Activated naive CD4-positive, alpha-beta T cell treated with anti-CD3 and anti-CD28 coated beads, Interleukin-2, amount 50 U/mL, for 24 hours (primary cell): ENCODE measurements around the gene FAM43B.
"Not testable (repeated sequence)": the region's sequence is repeated elsewhere in the genome, so short reads cannot be mapped to it uniquely, and the experiment has no call there.

Source experiments
- H3K27ac Mint-ChIP-seq: one replicate; pipeline ENCODE4 v1.8.0; 2021; ENCODE audit warnings: mild to moderate bottlenecking, mixed read lengths
- H3K27me3 Mint-ChIP-seq: one replicate; pipeline ENCODE4 v1.8.0; 2021; ENCODE audit warnings: mixed read lengths
- H3K36me3 Mint-ChIP-seq: one replicate; pipeline ENCODE4 v1.8.0; 2021; ENCODE audit warnings: mixed read lengths
- H3K4me1 Mint-ChIP-seq: one replicate; pipeline ENCODE4 v1.8.0; 2021; ENCODE audit warnings: mixed read lengths
- H3K4me3 Mint-ChIP-seq: one replicate; pipeline ENCODE4 v1.8.0; 2021; ENCODE audit warnings: mild to moderate bottlenecking, mixed read lengths
- H3K9me3 Mint-ChIP-seq: one replicate; pipeline ENCODE4 v1.8.0; 2021; ENCODE audit warnings: mixed read lengths

Gene FAM43B, protein sequence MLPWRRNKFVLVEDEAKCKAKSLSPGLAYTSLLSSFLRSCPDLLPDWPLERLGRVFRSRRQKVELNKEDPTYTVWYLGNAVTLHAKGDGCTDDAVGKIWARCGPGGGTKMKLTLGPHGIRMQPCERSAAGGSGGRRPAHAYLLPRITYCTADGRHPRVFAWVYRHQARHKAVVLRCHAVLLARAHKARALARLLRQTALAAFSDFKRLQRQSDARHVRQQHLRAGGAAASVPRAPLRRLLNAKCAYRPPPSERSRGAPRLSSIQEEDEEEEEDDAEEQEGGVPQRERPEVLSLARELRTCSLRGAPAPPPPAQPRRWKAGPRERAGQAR

GRCh38 chr1:20551945-20552727 lies at the start of gene FAM43B:
TSS of gene FAM43B (plus strand) at chr1:20552573. CDS start at chr1:20552974, 401 bp downstream.
- H3K4me1 Mint-ChIP-seq, result no peaks in the 10 kb centered on the region
- peaks cover 16% of the 10 kb centered on the region for H3K27me3 Mint-ChIP-seq
- H3K9me3 Mint-ChIP-seq, result no peaks in the 10 kb centered on the region
- no peaks in the 10 kb centered on the region for H3K36me3 Mint-ChIP-seq
- no peak within 1 kb of the TSS for H3K4me3 Mint-ChIP-seq
- H3K27ac Mint-ChIP-seq, result no peak within 1 kb of the TSS

GRCh38 chr1:20505488-20505887 lies 46.9 kb upstream of the FAM43B start:
- Mint-ChIP-seq H3K36me3 (no peaks in the 10 kb centered on the region), H3K27me3 (no peaks in the 10 kb centered on the region), H3K4me1 (peaks cover 30% of the 10 kb centered on the region), H3K27ac (peak overlapping the region; percentile 41), H3K9me3 (no peaks in the 10 kb centered on the region), H3K4me3 (peak overlapping the region; percentile 51)

GRCh38 chr1:20507248-20507563 lies 45.2 kb upstream of the FAM43B start:
- Mint-ChIP-seq H3K27me3 (peaks cover 2% of the 10 kb centered on the region), H3K4me1 (peaks cover 30% of the 10 kb centered on the region), H3K9me3 (no peaks in the 10 kb centered on the region), H3K36me3 (no peaks in the 10 kb centered on the region), H3K27ac (peak overlapping the region; percentile 93), H3K4me3 (peak overlapping the region; percentile 93)

- no peaks in the 10 kb centered on the region for H3K36me3 Mint-ChIP-seq
- H3K4me3 Mint-ChIP-seq, result peak within 1 kb of the TSS; percentile 93
- peaks cover 30% of the 10 kb centered on the region for H3K4me1 Mint-ChIP-seq
- peaks cover 2% of the 10 kb centered on the region for H3K27me3 Mint-ChIP-seq
- peak within 1 kb of the TSS; percentile 93 for H3K27ac Mint-ChIP-seq
- no peaks in the 10 kb centered on the region for H3K9me3 Mint-ChIP-seq
Measured at GRCh38 chr1:20507564-20508410, 44.6 kb upstream of the FAM43B start, which contains the start of gene MUL1. TSS of gene MUL1 (minus strand) at chr1:20508151. CDS start at chr1:20508024, 127 bp downstream.

- Mint-ChIP-seq H3K4me3 (peak overlapping the region; percentile 93), H3K9me3 (no peaks in the 10 kb centered on the region), H3K27ac (peak overlapping the region; percentile 93)
Measured at GRCh38 chr1:20508411-20508771, 44.0 kb upstream of the FAM43B start.

GRCh38 chr1:20511518-20512428 lies 40.6 kb upstream of the FAM43B start:
- H3K4me3 Mint-ChIP-seq, result no peak overlapping the region
- peaks cover 8% of the 10 kb centered on the region for H3K27me3 Mint-ChIP-seq
- H3K36me3 Mint-ChIP-seq, result no peaks in the 10 kb centered on the region
- no peak overlapping the region for H3K27ac Mint-ChIP-seq
- no peaks in the 10 kb centered on the region for H3K9me3 Mint-ChIP-seq
- H3K4me1 Mint-ChIP-seq, result peaks cover 6% of the 10 kb centered on the region

More at GRCh38 chr1:20508411-20508771, 44.0 kb upstream of the FAM43B start:
- Mint-ChIP-seq H3K4me1 (peaks cover 30% of the 10 kb centered on the region), H3K27me3 (peaks cover 3% of the 10 kb centered on the region), H3K36me3 (no peaks in the 10 kb centered on the region)

- not testable (repeated sequence) for H3K9me3 Mint-ChIP-seq, H3K27ac Mint-ChIP-seq, H3K36me3 Mint-ChIP-seq, H3K4me1 Mint-ChIP-seq, H3K4me3 Mint-ChIP-seq
- H3K27me3 Mint-ChIP-seq, result peaks cover 10% of the 10 kb centered on the region
Measured at GRCh38 chr1:20519609-20520262, 32.6 kb upstream of the FAM43B start.

GRCh38 chr1:20521960-20522861 lies 30.2 kb upstream of the FAM43B start:
- no peaks in the 10 kb centered on the region for H3K4me1 Mint-ChIP-seq
- no peak overlapping the region for H3K4me3 Mint-ChIP-seq
- no peak overlapping the region for H3K27ac Mint-ChIP-seq
- no peaks in the 10 kb centered on the region for H3K36me3 Mint-ChIP-seq
- no peaks in the 10 kb centered on the region for H3K9me3 Mint-ChIP-seq
- peaks cover 10% of the 10 kb centered on the region for H3K27me3 Mint-ChIP-seq

DNA sequence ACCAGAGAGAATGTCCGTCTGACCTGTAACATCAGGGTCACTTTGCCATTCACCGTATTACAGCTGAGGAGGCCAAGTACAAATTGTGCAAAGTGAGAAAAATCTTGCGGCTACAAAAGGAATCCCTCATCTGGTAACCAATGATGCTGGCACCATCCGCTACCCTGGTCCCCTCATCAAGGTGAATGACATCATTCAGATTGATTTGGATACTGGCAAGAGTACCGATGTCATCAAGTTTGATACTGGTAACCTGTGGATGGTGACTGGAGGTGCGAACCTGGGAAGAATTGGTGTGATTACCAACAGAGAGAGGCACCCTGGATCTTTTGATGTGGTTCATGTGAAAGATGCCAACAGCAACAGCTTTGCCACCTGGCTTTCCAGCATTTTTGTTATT lies 26.1 kb upstream of the FAM43B start:
- Mint-ChIP-seq H3K9me3 (no peaks in the 10 kb centered on the region), H3K27me3 (peaks cover 20% of the 10 kb centered on the region), H3K4me1 (no peaks in the 10 kb centered on the region), H3K4me3 (no peak overlapping the region), H3K27ac (no peak overlapping the region), H3K36me3 (no peaks in the 10 kb centered on the region)

DNA sequence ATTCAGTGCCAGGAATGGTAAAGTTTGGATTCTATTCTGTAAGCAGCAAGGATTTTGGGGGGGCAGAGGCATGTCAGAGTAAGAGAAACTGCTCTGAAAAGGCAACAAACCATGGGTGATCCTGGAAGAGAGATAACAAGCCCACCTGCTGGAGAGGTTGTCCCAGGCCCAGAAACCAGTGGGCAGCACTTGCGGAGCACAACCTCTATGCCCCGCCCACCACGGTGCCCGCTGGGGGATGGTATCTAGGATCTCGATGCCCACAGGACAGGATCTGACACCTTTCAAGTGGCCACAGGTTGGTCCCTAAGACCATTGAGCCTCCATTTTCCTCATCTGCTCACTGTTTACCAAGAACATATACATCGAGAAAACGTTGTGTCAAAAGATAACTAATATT lies 24.2 kb upstream of the FAM43B start:
- Mint-ChIP-seq H3K4me3 (no peak overlapping the region), H3K4me1 (no peaks in the 10 kb centered on the region), H3K27ac (no peak overlapping the region), H3K36me3 (no peaks in the 10 kb centered on the region), H3K27me3 (peaks cover 19% of the 10 kb centered on the region), H3K9me3 (no peaks in the 10 kb centered on the region)

DNA sequence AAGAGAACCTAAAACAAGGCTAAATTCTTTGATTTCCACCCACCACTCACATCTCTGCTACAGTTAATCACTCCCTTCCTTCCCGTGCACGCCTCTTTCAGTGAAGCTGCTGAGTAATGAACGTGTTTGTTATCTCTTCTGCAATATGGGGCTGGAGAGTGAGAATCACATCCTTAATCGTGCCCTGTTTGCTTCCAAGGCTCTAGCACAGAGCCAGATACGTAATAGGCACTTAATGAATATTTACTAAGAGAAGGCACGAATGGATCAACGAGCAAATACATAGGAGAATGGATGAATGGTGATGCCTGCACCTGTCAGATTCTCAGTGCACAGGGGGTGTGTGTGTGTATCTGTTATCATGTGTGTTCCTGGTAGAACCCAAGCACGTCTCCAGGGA lies 22.1 kb upstream of the FAM43B start:
- Mint-ChIP-seq H3K4me1 (no peaks in the 10 kb centered on the region), H3K9me3 (no peaks in the 10 kb centered on the region), H3K4me3 (no peak overlapping the region), H3K36me3 (no peaks in the 10 kb centered on the region), H3K27me3 (peaks cover 29% of the 10 kb centered on the region), H3K27ac (no peak overlapping the region)

DNA sequence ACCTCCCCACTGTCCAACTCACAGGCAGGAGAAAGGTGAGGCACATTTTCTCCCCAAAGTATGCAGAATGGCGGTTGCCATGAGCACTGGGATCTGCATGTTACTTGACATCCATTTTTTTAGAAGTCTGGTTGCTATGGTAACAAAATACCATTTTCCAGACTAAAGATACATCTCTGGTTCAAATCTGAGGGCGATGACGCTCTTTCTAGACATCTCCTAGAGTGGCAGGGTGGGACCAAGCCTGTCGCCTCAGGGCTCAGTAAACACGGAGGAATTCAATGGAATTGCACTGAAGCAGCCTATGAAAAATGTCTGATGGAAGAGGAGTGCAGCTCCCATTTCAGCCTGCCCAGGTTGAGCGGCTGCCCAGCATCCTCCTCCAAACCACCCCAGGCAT lies 21.5 kb upstream of the FAM43B start:
- peaks cover 29% of the 10 kb centered on the region for H3K27me3 Mint-ChIP-seq
- no peaks in the 10 kb centered on the region for H3K9me3 Mint-ChIP-seq
- H3K36me3 Mint-ChIP-seq, result no peaks in the 10 kb centered on the region
- H3K4me3 Mint-ChIP-seq, result no peak overlapping the region
- no peak overlapping the region for H3K27ac Mint-ChIP-seq
- no peaks in the 10 kb centered on the region for H3K4me1 Mint-ChIP-seq

DNA sequence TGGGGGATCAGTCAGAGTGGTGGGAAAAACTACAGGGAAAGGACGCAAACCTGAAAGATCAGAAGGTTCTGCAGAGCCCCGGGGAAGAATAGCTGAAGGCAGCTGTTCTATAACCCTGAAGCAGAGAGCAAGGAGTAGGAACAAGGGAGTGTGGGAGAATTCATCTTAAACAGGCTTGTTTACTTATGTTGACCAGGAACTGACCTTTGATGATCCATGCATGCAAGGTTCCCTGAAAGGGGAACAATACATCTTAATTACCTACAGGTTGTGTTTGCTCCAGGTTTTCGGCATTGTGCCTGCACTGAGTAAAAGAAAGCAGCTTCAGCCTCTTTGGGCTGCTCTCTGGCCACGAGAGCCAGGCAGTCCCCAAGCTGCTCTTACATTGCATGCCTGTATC lies 18.7 kb upstream of the FAM43B start:
- peaks cover 23% of the 10 kb centered on the region for H3K27me3 Mint-ChIP-seq
- no peaks in the 10 kb centered on the region for H3K4me1 Mint-ChIP-seq
- no peak overlapping the region for H3K4me3 Mint-ChIP-seq
- H3K9me3 Mint-ChIP-seq, result no peaks in the 10 kb centered on the region
- no peaks in the 10 kb centered on the region for H3K36me3 Mint-ChIP-seq
- H3K27ac Mint-ChIP-seq, result no peak overlapping the region
